ENCODE measurements around the gene TBC1D22B. TPM values are rescaled to one million over a fixed set of nuclear protein-coding genes. Genes with fewer than 3 reads are reported as not detected.
A peak's percentile ranks its signal among the peaks of the same experiment; 100 is the strongest.

The TBC1D22B gene
- total and polyA plus RNA-seq, 9 of the 15 experiments (the other 6 are each of a cell fraction or from before 2014, with no cell fraction given): 4.8 to 24.2 (median 13.5) TPM

DNA sequence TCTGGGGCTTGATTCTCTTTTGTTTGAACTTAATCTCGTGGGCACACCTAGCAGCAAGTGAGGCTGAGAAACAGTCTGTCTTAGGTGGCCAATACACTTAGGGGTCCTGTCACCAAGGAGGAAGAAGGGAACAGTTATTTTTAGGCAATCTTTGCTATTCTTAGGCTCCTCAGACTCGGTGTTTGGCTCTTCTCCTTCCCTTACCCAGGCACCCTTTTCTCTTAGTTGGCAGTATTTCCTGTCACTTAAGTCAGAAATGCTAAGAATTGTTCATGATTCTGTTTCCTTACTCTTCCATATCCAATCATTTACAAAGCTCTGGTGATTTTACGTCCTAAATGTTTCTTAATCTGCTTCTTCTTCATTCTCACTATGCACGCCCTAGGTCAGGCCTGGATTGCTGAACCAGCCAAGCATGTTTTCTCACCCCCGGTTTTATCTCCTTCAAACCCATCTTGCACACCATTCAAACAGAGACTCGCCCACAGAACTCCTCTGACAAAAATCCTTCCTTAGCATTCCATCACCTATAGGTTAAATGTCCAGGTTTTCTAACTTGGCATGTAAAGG, 45.6 kb downstream of the TBC1D22B start:
- BruUV-seq (replicated peaks): no TSS peak
- no peaks in the 10 kb centered on the region for H3K9me3 ChIP-seq (replicated peaks; ENCODE audit: control insufficient read depth, insufficient read depth, low read depth, low read length)
- H3K9me1 ChIP-seq (ENCODE audit: control insufficient read depth, insufficient read depth, low read length): no peaks in the 10 kb centered on the region
- ChIA-PET POLR2A (interaction anchor here (0.6 to 2.0 kb wide), 11 partner anchors 8 to 274 kb away, joined by 3 to 25 read pairs (median 3); partner anchors contain the start of gene CMTR1), CTCF (ENCODE audit: low intra/inter-chr PET ratio) (interaction anchor here (0.6 to 1.4 kb wide), 4 partner anchors 84 to 287 kb away, joined by 3 to 7 read pairs (median 5); no protein-coding TSS in a partner anchor)
- H3K4me2 ChIP-seq (ENCODE audit: insufficient read depth, low read length): no peak overlapping the region; the same call in 1 of the 2 replicates
- H3K27me3 ChIP-seq (ENCODE audit: control insufficient read depth in 2 of 2, insufficient read depth in 2 of 2, low read length in 2 of 2): no peaks in the 10 kb centered on the region
- no peak overlapping the region for H3K4me3 ChIP-seq
- DNase-seq (ENCODE audit: extremely low read depth in 1 of 4, low spot score in 3 of 4): no peak
- FAIRE-seq: no peak
- peaks cover 6% of the 10 kb centered on the region for H4K20me1 ChIP-seq (replicated peaks; ENCODE audit: control insufficient read depth, insufficient read depth, low read length)
- WGBS (ENCODE audit: insufficient coverage, low coverage, missing lambda C conversion rate): 60% methylated on average over 6 of the region's 6 CpGs
- intact Hi-C loops (cut with micrococcal nuclease) (loop anchor here (5.0 to 10.0 kb wide), 2 partner anchors 61 to 538 kb away; no protein-coding TSS in a partner anchor), in situ Hi-C loops (cut with MboI) (no loop called here)
- no peaks in the 10 kb centered on the region for H3K79me2 ChIP-seq (ENCODE audit: control insufficient read depth, insufficient read depth, low read length)
- H3K4me1 ChIP-seq (replicated peaks in 1 of 2; ENCODE audit: control insufficient read depth in 2 of 2, insufficient read depth in 2 of 2, low read length in 2 of 2): peaks cover 20 to 30% of the 10 kb centered on the region in 2 experiments
- H3K36me3 ChIP-seq (ENCODE audit: control insufficient read depth, insufficient read depth, low read length): peaks cover 66% of the 10 kb centered on the region
- H3K9ac ChIP-seq (ENCODE audit: insufficient read depth in 1 of 2, low read depth in 2 of 2, low read length in 2 of 2): no peak overlapping the region
- H2AFZ ChIP-seq (ENCODE audit: low read depth, low read length): no peak overlapping the region
- H3K27ac ChIP-seq (ENCODE audit: extremely low read depth, low read depth, low read length): no peak overlapping the region
- ATAC-seq: no peak
- TF ChIP-seq KDM4B (IDR thresholded peaks at IDR 0.05; ENCODE audit: borderline replicate concordance in 2 of 2, low read depth in 1 of 2) (no peak), ZNF717 (CRISPR knock-in tag; IDR thresholded peaks at IDR 0.05) (no peak), ZZZ3 (IDR thresholded peaks at IDR 0.05) (no peak), SRSF1 (IDR thresholded peaks at IDR 0.05; ENCODE audit: low read depth, low read length) (no peak), C11orf30 (IDR thresholded peaks at IDR 0.05; ENCODE audit: low read depth) (peak; percentile 16; the same call in 1 of the 2 replicates), SRSF7 (optimal IDR thresholded peaks at IDR 0.05; ENCODE audit: low read depth, low read length) (no peak), TEAD4 (IDR thresholded peaks at IDR 0.05; ENCODE audit: low read length) (no peak), TEAD4 (CRISPR knock-in tag; IDR thresholded peaks at IDR 0.05; ENCODE audit: borderline replicate concordance) (no peak), YY1 (IDR thresholded peaks at IDR 0.05; ENCODE audit: borderline replicate concordance in 1 of 3, control insufficient read depth in 1 of 3, extremely low read depth in 1 of 3, insufficient read depth in 3 of 3, insufficient read length in 1 of 3, insufficient replicate concordance in 2 of 3, low read depth in 1 of 3, low read length in 2 of 3) (no peak), SMC3 (conservative IDR thresholded peaks at IDR 0.05; ENCODE audit: insufficient read depth, low read depth, low read length) (no peak), ZKSCAN8 (CRISPR knock-in tag; IDR thresholded peaks at IDR 0.05) (no peak), FOXJ3 (CRISPR knock-in tag; IDR thresholded peaks at IDR 0.05) (no peak), ZFX (CRISPR knock-in tag; IDR thresholded peaks at IDR 0.05) (0 out of 2 replicates have a peak, but pooled peaks have one; percentile 2), COPS2 (conservative IDR thresholded peaks at IDR 0.05) (no peak), ZNF561 (CRISPR knock-in tag; conservative IDR thresholded peaks at IDR 0.05) (no peak)
- TF ChIP-seq, protein P1, sequence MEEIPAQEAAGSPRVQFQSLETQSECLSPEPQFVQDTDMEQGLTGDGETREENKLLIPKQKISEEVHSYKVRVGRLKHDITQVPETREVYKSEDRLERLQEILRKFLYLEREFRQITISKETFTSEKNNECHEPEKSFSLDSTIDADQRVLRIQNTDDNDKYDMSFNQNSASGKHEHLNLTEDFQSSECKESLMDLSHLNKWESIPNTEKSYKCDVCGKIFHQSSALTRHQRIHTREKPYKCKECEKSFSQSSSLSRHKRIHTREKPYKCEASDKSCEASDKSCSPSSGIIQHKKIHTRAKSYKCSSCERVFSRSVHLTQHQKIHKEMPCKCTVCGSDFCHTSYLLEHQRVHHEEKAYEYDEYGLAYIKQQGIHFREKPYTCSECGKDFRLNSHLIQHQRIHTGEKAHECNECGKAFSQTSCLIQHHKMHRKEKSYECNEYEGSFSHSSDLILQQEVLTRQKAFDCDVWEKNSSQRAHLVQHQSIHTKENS (CRISPR knock-in tag; IDR thresholded peaks at IDR 0.05): no peak
- TF ChIP-seq, protein P2, sequence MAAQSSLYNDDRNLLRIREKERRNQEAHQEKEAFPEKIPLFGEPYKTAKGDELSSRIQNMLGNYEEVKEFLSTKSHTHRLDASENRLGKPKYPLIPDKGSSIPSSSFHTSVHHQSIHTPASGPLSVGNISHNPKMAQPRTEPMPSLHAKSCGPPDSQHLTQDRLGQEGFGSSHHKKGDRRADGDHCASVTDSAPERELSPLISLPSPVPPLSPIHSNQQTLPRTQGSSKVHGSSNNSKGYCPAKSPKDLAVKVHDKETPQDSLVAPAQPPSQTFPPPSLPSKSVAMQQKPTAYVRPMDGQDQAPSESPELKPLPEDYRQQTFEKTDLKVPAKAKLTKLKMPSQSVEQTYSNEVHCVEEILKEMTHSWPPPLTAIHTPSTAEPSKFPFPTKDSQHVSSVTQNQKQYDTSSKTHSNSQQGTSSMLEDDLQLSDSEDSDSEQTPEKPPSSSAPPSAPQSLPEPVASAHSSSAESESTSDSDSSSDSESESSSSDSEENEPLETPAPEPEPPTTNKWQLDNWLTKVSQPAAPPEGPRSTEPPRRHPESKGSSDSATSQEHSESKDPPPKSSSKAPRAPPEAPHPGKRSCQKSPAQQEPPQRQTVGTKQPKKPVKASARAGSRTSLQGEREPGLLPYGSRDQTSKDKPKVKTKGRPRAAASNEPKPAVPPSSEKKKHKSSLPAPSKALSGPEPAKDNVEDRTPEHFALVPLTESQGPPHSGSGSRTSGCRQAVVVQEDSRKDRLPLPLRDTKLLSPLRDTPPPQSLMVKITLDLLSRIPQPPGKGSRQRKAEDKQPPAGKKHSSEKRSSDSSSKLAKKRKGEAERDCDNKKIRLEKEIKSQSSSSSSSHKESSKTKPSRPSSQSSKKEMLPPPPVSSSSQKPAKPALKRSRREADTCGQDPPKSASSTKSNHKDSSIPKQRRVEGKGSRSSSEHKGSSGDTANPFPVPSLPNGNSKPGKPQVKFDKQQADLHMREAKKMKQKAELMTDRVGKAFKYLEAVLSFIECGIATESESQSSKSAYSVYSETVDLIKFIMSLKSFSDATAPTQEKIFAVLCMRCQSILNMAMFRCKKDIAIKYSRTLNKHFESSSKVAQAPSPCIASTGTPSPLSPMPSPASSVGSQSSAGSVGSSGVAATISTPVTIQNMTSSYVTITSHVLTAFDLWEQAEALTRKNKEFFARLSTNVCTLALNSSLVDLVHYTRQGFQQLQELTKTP (IDR thresholded peaks at IDR 0.05; ENCODE audit: low read depth in 1 of 2, partially characterized antibody in 2 of 2): no peak
